Keratinocyte (primary cell): ENCODE data around the gene SLC7A14. TPM values are rescaled to one million over a fixed set of nuclear protein-coding genes. Genes with fewer than 3 reads are reported as not detected.

ENCODE experiments used
- DNase-seq: peaks from one replicate; pipeline ENCODE4 v3.0.0-alpha.2; 2011; ENCODE audit warnings: low read depth, missing footprints, low spot score
- FAIRE-seq: peaks from 2 replicates; lab custom pipeline; 2011; peaks lifted over from hg19 to GRCh38; lab: Jason Lieb, UNC
- H2AFZ ChIP-seq: 2 replicates; pipeline ENCODE4 v1.6.0; 2012; ENCODE audit warnings: low read length, control low read depth, inconsistent platforms; ENCODE audit not compliant: control insufficient read depth
- H3K27ac ChIP-seq: 2 replicates; pipeline ENCODE4 v1.5.1; 2011; ENCODE audit warnings: low read length; ENCODE audit not compliant: control insufficient read depth, insufficient read depth
- H3K27me3 ChIP-seq: 3 replicates; pipeline ENCODE4 v1.6.0; 2011; ENCODE audit warnings: low read length; ENCODE audit not compliant: control insufficient read depth, insufficient read depth; ENCODE audit errors: extremely low read depth
- H3K36me3 ChIP-seq, 2 experiments: 2 replicates in 1 of 2; 3 replicates in 1 of 2; pipeline ENCODE4 v1.5.1; 2011; ENCODE audit warnings: low read length in 2 of 2, mild to moderate bottlenecking in 1 of 2; ENCODE audit not compliant: control insufficient read depth in 2 of 2, insufficient read depth in 2 of 2; ENCODE audit errors: extremely low read depth in 1 of 2
- H3K4me1 ChIP-seq: 3 replicates; pipeline ENCODE4 v1.5.1; 2011; ENCODE audit warnings: low read length; ENCODE audit not compliant: control insufficient read depth, insufficient read depth; ENCODE audit errors: extremely low read depth
- H3K4me2 ChIP-seq: 3 replicates; pipeline ENCODE4 v1.6.0; 2011; ENCODE audit warnings: low read depth, low read length; ENCODE audit not compliant: control insufficient read depth, insufficient read depth; ENCODE audit errors: extremely low read depth
- H3K4me3 ChIP-seq, 3 experiments: fragments of 200-600 bp in 1 of 3; sonication (generic) in 1 of 3; 2 replicates in 2 of 3; 3 replicates in 1 of 3; pipeline ENCODE4 v1.5.1; 2011 to 2016; ENCODE audit warnings: low read length in 3 of 3, mild to moderate bottlenecking in 3 of 3, control low read depth in 2 of 3, inconsistent platforms in 1 of 3, low read depth in 1 of 3, mixed read lengths in 1 of 3, mixed run types in 1 of 3, moderate library complexity in 1 of 3; ENCODE audit not compliant: control insufficient read depth in 2 of 3, insufficient read depth in 2 of 3; ENCODE audit errors: extremely low read depth in 1 of 3
- H3K79me2 ChIP-seq: 2 replicates; pipeline ENCODE4 v1.6.0; 2012; ENCODE audit warnings: low read length; ENCODE audit not compliant: control insufficient read depth, insufficient read depth
- H3K9ac ChIP-seq: 3 replicates; pipeline ENCODE4 v1.6.0; 2011; ENCODE audit warnings: low read length; ENCODE audit not compliant: control insufficient read depth, insufficient read depth; ENCODE audit errors: extremely low read depth
- H3K9me1 ChIP-seq: 3 replicates; pipeline ENCODE4 v1.6.0; 2011; ENCODE audit warnings: low read length; ENCODE audit not compliant: control insufficient read depth, insufficient read depth; ENCODE audit errors: extremely low read depth
- H3K9me3 ChIP-seq: 2 replicates; pipeline ENCODE4 v1.5.1; 2012; ENCODE audit warnings: low read depth, low read length; ENCODE audit not compliant: control insufficient read depth
- H4K20me1 ChIP-seq: 3 replicates; pipeline ENCODE4 v1.6.0; 2011; ENCODE audit warnings: low read length; ENCODE audit not compliant: control insufficient read depth, insufficient read depth; ENCODE audit errors: extremely low read depth
- CTCF ChIP-seq, 3 experiments: IDR thresholded peaks in 1 of 3; conservative IDR thresholded peaks in 1 of 3; optimal IDR thresholded peaks in 1 of 3; 2 replicates in 2 of 3; 3 replicates in 1 of 3; pipeline versions ENCODE3 to v1.5.1; 2011; ENCODE audit warnings: low read length in 3 of 3, mild to moderate bottlenecking in 3 of 3, moderate library complexity in 2 of 3, control low read depth in 1 of 3, inconsistent platforms in 1 of 3; ENCODE audit not compliant: insufficient read depth in 2 of 3; ENCODE audit errors: extremely low read depth in 1 of 3
- EZH2 ChIP-seq: IDR thresholded peaks from one replicate; pipeline ENCODE4 v1.6.1; 2012; ENCODE audit warnings: inconsistent platforms, mild to moderate bottlenecking, low read length, moderate library complexity
- dilution Hi-C: fragments of 300-500 bp; cut with MboI; formaldehyde crosslinking; loops from one replicate; pipeline ENCODE4 v1.7.0; 2020; ENCODE audit warnings: low sequenced_read_pairs; ENCODE audit not compliant: extremely low pct_ligation_motif_present
- polyA plus RNA-seq, 5 experiments: library from polyadenylated mRNA; depleted of rRNA in 3 of 5; stranded (reverse) in 3 of 5; stranded (forward) in 1 of 5; unstranded in 1 of 5; fragments of >200 nt; gene quantifications; 1 replicate in 1 of 5; 2 replicates in 3 of 5; 3 replicates in 1 of 5; pipeline versions ENCODE4 v1.2.1 to v1.2.3, GENCODE V29; 2011 to 2012; ENCODE audit warnings: missing spikeins in 2 of 5, low read depth in 1 of 5, low replicate concordance in 1 of 5

SLC7A14 gene
- polyA plus RNA-seq, 1 donor (not counting 4 experiments of a cell fraction or from before 2014, with no cell fraction given) = not detected

GRCh38 chr3:170502297-170502696 is 83.6 kb downstream of the SLC7A14 start:
- H3K4me2 ChIP-seq = no peak overlapping the region
- H2AFZ ChIP-seq = no peak overlapping the region
- H3K9me3 ChIP-seq = no peaks in the 10 kb centered on the region
- no peaks in the 10 kb centered on the region for H3K9me1 ChIP-seq
- no peak overlapping the region for H3K4me3 ChIP-seq
- no peaks in the 10 kb centered on the region for H3K36me3 ChIP-seq
- TF ChIP-seq EZH2 = no peak
- TF ChIP-seq CTCF (optimal IDR thresholded peaks at IDR 0.05 in 1 of 3, IDR thresholded peaks at IDR 0.05 in 1 of 3, conservative IDR thresholded peaks at IDR 0.05 in 1 of 3; ENCODE audit: extremely low read depth in 1 of 3, insufficient read depth in 2 of 3, low read length in 3 of 3) = no peak
- no peak for DNase-seq
- H3K4me1 ChIP-seq = peaks cover 5% of the 10 kb centered on the region
- H3K27ac ChIP-seq = no peak overlapping the region
- H3K79me2 ChIP-seq = no peaks in the 10 kb centered on the region
- H3K9ac ChIP-seq = no peak overlapping the region
- dilution Hi-C loops = no loop called here
- no peak for FAIRE-seq
- H4K20me1 ChIP-seq = no peaks in the 10 kb centered on the region
- H3K27me3 ChIP-seq = no peaks in the 10 kb centered on the region

GRCh38 chr3:170500995-170501394 is 84.9 kb downstream of the SLC7A14 start:
- no peaks in the 10 kb centered on the region for H3K9me3 ChIP-seq
- no peak overlapping the region for H3K27ac ChIP-seq
- FAIRE-seq = no peak
- DNase-seq = no peak
- dilution Hi-C loops = no loop called here
- H3K27me3 ChIP-seq = no peaks in the 10 kb centered on the region
- no peaks in the 10 kb centered on the region for H3K36me3 ChIP-seq
- no peak overlapping the region for H3K9ac ChIP-seq
- H2AFZ ChIP-seq = no peak overlapping the region
- no peaks in the 10 kb centered on the region for H3K9me1 ChIP-seq
- no peaks in the 10 kb centered on the region for H4K20me1 ChIP-seq
- TF ChIP-seq EZH2 = no peak
- no peak for TF ChIP-seq CTCF (optimal IDR thresholded peaks at IDR 0.05 in 1 of 3, IDR thresholded peaks at IDR 0.05 in 1 of 3, conservative IDR thresholded peaks at IDR 0.05 in 1 of 3; ENCODE audit: extremely low read depth in 1 of 3, insufficient read depth in 2 of 3, low read length in 3 of 3)
- H3K79me2 ChIP-seq = no peaks in the 10 kb centered on the region
- H3K4me1 ChIP-seq = peaks cover 5% of the 10 kb centered on the region
- H3K4me2 ChIP-seq = no peak overlapping the region
- H3K4me3 ChIP-seq = no peak overlapping the region
